Measurements from ENCODE around the gene KRT74.

KRT74 gene

DNA sequence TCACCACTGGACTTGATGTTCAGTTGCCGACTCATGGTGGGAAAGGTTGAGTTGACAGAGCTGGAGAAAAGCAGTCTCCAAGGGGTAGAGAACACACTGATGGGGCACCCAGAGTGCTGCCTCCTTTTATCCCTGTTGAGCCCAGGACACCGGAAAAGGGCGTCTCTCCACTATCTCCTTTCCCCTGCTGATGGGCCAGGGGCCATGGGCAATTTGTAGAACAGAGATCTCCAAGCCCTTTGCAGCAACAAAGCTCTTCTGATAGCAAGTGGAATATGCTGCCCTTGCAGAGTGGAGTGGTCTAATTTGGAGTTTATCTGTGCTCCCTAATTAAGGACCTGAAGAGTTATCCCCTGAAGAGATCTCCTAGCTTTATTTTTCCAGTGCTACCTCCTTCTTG lies at the start of gene KRT74:
Gene KRT74 (minus strand): TSS at position 101 of the 400 bp plus-strand sequence. CDS start 66 bp downstream, at position 35.
- no peak for DNase-seq

GRCh38 chr12:52622349-52622748 lies 48.7 kb upstream of the KRT74 start:
- no peak for DNase-seq

DNA sequence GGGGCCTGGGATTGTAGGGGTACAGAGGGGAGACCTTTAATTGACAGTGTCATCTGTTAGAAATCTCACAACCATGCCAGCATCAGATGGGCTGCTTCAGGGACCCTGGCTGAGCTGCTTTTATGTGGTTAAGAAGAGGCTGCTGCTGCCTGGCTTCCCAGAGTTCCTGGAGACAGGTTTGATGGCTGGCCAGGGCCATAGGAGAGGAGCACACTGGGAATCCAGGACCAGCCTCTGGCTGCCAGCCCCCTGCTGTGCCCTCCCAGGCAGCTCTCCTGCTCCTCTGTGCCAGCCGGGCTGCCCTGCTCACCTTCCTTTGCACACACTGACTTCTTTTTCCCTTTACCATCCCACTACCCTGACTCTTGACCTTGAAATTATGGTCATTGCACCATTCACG lies 45.2 kb upstream of the KRT74 start:
- DNase-seq, result no peak

DNA sequence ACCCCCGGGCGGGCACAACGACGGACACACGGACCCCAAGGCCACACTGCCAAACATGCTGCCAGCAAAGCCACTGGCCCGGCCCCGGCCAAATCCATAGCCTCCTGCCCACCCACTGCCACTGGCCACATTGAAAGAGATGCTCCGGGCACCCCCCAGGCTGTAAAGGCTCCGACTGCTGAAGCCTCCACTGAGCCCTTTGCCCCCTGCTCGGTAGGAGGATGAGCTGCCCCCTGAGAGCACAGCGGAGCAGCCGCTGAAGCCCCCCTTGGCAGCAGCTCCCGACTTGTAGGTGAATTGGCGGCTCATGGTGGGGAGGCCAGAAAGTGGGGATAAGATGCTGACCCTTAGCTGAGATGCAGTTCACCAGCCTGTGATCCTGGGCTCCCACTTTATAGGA lies 44.6 kb upstream of the KRT74 start, which contains the start of gene KRT73:
Gene KRT73 (minus strand): TSS at position 344 of the 400 bp plus-strand sequence. CDS start 35 bp downstream, at position 309.
- DNase-seq, result no peak

DNA sequence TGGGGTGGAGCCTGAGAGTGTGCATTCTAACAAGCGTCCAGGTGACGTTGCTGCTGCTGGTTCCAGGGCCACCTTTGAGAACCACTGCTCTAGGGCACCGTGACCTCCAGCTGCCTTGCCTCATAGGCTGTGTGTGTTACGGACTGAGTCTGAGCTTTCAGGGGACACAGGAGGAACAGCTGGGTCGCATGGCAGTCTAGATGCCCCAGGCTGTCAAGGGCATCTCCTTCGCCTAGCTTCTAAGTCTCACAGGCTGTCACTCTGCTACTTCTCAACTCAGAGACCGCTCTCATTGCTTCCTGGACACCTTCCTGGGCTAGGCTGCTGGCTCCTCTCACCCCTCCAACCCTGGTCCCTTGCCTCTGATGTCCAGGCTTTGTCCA lies 43.8 kb upstream of the KRT74 start:
- no peak for DNase-seq

GRCh38 chr12:52616680-52617402 lies 43.2 kb upstream of the KRT74 start:
- DNase-seq, result no peak

GRCh38 chr12:52615912-52616311 lies 42.3 kb upstream of the KRT74 start:
- no peak for DNase-seq

GRCh38 chr12:52615208-52615868 lies 41.7 kb upstream of the KRT74 start:
- DNase-seq, result no peak

DNA sequence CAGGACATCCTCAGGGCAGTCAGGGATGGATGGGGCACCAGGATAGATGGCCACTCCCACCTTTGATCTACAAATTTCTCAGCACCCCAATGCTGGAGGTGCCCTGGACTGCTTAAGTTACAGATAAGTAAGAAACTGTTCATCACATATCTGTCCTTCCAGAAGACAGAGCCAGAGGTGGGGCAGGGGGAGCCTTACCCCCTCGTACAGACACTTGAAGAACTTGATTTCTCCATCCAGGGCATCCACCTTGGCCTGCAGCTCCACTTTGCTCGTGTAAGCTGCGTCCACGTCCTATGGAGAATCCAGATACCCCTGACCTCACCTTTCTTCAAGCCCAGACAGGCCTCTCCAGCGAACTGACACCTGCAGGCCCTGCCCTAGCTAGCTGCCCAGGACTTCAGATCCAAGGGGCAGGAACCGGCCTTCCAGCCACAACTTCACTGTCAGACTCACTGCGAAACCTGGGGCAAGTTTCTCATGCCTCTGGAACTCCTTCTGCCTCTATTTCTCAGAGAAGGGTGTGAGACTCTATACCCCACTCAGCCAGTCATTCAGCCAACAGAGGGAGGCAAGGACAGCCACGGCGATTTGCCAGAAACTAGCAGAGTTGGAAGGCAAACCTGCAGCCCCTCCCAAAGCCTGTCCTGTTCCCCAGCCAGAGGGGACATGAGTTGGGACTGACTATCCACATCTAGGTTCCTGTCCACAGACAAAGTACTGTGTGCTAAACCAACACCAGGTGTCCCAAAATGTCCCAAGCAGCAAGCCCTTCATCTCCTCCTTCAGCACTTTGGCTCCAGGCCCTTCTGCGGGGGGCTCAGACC lies 41.0 kb upstream of the KRT74 start:
- DNase-seq, result no peak

DNA sequence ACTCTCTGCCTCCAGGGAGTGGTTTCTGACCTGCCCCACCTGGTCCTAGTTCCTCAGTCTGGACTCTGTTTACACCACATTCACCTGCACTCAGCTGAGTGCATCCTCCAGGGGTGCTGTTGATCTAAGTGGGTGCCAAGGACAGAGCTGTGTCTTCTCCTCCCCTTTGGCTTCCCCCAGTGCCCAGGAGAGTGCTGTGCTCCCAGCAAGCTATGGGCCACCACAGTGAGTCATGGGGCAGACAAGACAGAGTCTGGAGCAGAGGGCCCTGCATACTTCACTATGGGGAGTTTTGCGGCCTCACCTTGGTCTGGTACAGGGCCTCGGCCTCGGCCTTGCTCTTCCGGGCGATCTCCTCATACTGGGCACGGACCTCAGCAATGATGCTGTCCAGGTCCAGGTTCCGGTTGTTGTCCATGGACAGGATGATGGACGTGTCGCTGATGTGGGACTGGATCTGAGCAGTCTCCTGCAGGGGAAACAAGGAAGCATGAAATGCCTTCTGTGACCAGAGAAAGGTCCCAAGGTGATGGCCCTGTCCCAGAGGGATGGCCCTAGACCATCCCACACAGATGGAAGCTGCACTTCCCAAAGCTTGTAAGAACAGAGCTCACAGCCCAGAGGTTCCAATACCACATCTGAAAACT lies 39.9 kb upstream of the KRT74 start:
- DNase-seq, result no peak

- DNase-seq, result no peak
Measured at GRCh38 chr12:52612431-52613383, 39.1 kb upstream of the KRT74 start.

- no peak for DNase-seq
Measured at GRCh38 chr12:52611080-52611468, 37.4 kb upstream of the KRT74 start.

DNA sequence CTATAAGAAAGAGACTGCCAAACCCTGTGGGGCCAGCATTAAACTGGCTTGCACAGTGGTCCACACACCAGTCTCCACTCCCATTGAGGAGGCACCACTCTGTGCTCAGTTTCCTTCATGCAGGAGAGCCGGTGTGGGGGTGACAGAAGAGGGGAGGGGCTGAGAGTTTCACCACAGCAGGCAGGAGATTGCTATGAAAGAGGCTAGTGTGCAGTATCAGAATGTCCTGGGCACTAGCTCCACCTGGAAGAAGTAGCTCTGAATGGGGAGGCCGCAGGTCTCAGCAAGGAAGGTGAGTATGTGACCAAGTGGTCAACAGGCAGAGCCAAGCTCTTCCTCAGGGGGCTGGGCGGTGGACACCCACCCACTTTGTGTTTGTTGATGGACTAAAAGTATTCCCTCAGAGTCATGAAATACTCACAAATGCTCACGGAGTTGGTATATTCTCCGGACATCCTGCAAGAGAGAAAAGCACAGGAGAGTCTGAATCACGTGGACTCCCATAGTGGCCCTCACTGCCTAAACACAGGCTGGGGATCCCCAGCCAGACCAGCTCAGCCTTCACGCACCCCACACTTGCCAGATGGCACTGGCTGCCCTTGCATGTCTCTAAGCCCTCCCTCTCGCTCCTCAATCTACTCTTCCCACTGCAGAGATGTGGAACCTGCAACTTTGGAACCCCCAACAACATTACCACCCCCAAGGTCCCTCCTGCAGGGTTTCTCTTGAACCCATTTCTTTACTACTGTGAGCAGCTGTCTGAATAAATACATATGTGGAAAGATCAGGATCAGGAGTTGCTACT lies 35.4 kb upstream of the KRT74 start:
- no peak for DNase-seq

- DNase-seq, result no peak
Measured at GRCh38 chr12:52608161-52608560, 34.5 kb upstream of the KRT74 start.

- DNase-seq, result no peak
Measured at GRCh38 chr12:52607314-52607713, 33.7 kb upstream of the KRT74 start.

DNA sequence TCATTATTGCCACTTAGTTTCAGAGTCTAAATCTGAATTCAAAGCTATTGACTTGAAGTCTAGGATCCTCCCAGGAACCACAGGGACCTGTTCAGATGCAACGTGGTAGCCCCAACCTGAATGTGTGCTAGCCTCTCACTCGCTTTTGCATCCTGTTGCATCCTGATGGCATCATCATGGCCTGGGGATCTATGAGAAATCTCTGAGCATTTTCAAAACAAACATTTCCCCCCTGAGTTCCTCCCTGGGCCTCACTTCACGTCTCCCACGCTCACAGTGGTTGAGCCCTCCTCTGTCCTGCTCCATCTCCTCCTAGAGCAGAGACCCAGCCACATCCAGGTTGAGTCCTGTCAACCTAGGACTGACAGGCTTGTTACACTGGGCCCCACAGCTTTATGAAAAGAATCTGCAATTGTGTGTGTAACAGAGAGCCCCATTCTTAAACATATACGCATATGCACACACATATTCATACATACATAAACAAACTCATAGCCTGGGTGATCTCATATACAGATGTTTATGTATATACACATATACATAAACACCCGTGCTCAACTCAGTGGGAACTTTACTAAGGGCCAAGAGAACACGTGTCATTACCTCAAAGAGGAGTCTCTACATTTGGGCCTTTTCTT lies 33.1 kb upstream of the KRT74 start:
- DNase-seq, result no peak

GRCh38 chr12:52606096-52606495 lies 32.5 kb upstream of the KRT74 start:
- no peak for DNase-seq

GRCh38 chr12:52605542-52605941 lies 31.9 kb upstream of the KRT74 start:
- DNase-seq, result no peak

DNA sequence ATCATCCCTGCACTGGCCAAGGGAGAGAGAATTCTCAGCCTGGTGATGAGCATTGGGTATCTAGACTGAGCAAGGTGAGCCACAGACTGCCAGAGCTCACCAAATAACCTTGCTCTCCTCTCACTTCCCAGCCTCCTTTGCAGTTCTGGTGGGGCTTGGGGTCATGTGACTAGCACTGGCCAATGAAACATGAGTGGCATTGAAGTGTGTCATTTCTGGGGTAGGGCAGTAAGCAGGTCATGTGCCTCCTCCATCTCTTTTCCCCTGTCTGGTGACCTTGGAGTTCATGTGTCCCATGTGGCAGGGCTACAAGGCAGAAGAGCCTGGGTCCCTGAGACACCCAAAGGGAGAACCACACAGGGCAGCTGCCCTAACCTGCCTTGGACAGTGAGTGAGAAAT lies 31.2 kb upstream of the KRT74 start:
- no peak for DNase-seq

DNA sequence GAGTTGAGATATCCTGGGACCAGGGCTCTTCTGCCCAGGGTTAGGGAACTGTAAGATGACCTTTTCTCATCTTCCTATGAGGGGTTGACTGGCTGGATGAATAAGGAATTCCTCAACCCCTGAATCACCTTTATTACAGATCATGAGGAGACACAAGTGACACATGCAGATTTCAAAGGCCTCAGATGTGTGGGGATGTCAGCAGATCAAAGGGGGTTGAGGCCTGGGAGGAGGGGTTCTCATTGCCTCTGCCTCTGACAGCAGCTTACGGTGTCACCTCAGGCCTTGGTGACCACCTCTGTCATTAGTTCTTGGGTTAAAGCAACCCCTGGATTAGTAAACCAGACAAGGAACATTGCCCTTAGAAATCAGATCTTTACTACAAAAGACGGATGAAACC lies 29.7 kb upstream of the KRT74 start:
- DNase-seq, result no peak

- no peak for DNase-seq
Measured at GRCh38 chr12:52602552-52602951, 28.9 kb upstream of the KRT74 start.
